ENCODE results near the gene DCAF15. TPM values are rescaled to one million over a fixed set of nuclear protein-coding genes. Genes with fewer than 3 reads are reported as not detected.

The DCAF15 gene
- total RNA-seq, 1 donor from 2014 or later: 21.0 TPM

DNA sequence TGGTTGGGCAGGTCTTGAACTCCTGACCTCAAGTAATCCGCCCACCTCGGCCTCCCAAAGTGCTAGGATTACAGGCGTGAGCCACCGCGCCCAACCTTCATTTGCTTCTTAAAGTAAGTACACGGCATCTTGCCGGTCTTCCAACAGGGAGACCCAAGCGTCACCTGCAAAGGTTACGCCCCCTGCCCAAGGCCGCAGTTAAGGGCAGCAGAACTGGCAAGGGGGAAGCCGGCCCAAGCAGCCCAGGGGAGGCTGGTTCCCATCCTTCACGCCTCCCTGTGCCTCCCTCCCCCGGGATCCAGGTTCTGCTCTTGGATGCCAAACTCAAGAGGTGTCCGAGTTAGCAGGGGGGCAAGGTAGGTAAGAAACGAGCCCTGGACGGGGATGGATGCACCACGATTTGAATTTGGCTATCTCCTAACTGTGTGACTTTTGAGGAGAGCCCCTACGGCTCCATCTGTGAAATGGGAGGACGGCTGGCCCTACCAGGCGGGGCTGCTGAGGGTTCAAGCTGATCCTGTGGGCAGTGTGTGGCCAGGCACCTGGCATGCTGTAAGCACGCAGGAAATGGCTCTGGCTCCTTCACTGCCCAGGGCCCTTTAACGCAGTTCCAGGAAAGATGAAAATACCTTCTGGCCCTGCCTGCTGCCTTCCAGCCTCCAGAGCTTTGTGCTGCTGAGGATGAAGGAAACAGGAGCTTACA is 44.8 kb downstream of the DCAF15 start:
- Mint-ChIP-seq H3K4me1 (ENCODE audit: low read depth) (no peaks in the 10 kb centered on the region), H3K27ac (ENCODE audit: unreplicated experiment) (no peak overlapping the region), H3K4me3 (ENCODE audit: unreplicated experiment) (no peak overlapping the region), H3K27me3 (ENCODE audit: low read depth) (no peaks in the 10 kb centered on the region), H3K36me3 (ENCODE audit: low read depth) (peaks cover 2% of the 10 kb centered on the region), H3K9me3 (ENCODE audit: low read depth) (no peaks in the 10 kb centered on the region)
- DNase-seq (ENCODE audit: low spot score): no peak
- TF ChIP-seq, protein P1, sequence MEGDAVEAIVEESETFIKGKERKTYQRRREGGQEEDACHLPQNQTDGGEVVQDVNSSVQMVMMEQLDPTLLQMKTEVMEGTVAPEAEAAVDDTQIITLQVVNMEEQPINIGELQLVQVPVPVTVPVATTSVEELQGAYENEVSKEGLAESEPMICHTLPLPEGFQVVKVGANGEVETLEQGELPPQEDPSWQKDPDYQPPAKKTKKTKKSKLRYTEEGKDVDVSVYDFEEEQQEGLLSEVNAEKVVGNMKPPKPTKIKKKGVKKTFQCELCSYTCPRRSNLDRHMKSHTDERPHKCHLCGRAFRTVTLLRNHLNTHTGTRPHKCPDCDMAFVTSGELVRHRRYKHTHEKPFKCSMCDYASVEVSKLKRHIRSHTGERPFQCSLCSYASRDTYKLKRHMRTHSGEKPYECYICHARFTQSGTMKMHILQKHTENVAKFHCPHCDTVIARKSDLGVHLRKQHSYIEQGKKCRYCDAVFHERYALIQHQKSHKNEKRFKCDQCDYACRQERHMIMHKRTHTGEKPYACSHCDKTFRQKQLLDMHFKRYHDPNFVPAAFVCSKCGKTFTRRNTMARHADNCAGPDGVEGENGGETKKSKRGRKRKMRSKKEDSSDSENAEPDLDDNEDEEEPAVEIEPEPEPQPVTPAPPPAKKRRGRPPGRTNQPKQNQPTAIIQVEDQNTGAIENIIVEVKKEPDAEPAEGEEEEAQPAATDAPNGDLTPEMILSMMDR (IDR thresholded peaks at IDR 0.05): no peak

DNA sequence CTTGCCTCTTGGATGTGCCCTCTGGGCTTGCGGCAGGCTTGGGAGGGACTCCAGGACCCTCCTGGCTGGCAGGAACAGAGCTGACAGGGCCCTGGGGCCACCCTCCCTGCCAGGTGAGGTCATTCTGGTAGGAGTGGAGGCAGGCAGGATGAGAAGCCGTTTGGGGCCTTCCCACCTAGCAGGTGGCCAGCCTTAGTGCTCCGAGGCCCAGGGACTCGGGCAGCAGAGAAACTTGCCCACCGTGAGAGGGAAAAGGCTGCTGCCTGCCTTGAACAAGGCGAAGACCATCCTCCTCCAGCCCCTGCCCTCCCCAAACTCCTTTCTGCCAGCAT is 45.3 kb downstream of the DCAF15 start:
- DNase-seq (ENCODE audit: low spot score): no peak
- no peak overlapping the region for H3K27ac Mint-ChIP-seq (ENCODE audit: unreplicated experiment)
- H3K4me3 Mint-ChIP-seq (ENCODE audit: unreplicated experiment): no peak overlapping the region
- no peaks in the 10 kb centered on the region for H3K27me3 Mint-ChIP-seq (ENCODE audit: low read depth)
- TF ChIP-seq, protein P1 (IDR thresholded peaks at IDR 0.05): no peak
- no peaks in the 10 kb centered on the region for H3K4me1 Mint-ChIP-seq (ENCODE audit: low read depth)
- H3K9me3 Mint-ChIP-seq (ENCODE audit: low read depth): no peaks in the 10 kb centered on the region
- H3K36me3 Mint-ChIP-seq (ENCODE audit: low read depth): peaks cover 2% of the 10 kb centered on the region

DNA sequence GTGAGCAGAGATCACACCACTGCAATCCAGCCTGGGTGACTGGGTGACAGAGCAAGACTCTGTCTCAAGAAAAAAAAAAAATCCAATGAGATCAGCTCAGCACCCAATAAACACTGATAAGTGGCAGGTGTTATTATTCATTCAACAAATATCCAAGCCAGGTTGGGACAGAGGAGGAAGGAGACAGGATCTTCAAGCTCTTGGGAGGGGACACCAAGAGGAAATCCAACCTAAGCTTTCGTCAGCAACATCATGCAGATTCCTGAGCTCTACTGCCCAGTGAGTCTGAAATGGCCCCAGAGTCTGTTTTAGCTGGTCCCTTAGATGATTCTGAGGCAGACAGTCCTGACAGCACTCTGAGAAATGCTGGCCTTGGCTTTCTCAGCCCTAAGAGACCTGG is 46.1 kb downstream of the DCAF15 start:
- H3K4me1 Mint-ChIP-seq (ENCODE audit: low read depth): peaks cover 7% of the 10 kb centered on the region
- TF ChIP-seq, protein P1 (IDR thresholded peaks at IDR 0.05): no peak
- H3K9me3 Mint-ChIP-seq (ENCODE audit: low read depth): no peaks in the 10 kb centered on the region
- H3K27ac Mint-ChIP-seq (ENCODE audit: unreplicated experiment): no peak overlapping the region
- H3K4me3 Mint-ChIP-seq (ENCODE audit: unreplicated experiment): no peak overlapping the region
- DNase-seq (ENCODE audit: low spot score): no peak
- peaks cover 2% of the 10 kb centered on the region for H3K36me3 Mint-ChIP-seq (ENCODE audit: low read depth)
- no peaks in the 10 kb centered on the region for H3K27me3 Mint-ChIP-seq (ENCODE audit: low read depth)

DNA sequence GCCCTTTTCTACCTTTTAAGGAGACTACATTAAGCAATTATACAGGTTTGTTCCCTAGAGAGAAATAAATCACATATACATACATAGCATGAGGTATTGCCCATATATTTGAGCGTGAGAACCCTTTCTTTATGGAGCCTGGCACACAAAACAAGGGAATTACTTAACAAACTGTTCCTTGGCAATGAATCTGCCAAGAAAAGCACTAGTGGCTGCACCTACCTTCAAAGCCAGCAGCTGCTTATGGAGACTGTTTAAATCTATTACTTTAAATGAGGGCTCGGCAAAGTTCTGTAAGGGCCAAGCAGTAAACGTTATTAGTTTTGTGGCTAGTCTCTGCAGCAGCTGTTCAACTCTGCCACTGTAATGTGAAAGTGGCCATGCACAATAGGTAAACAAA is 46.8 kb downstream of the DCAF15 start:
- no peaks in the 10 kb centered on the region for H3K27me3 Mint-ChIP-seq (ENCODE audit: low read depth)
- H3K4me3 Mint-ChIP-seq (ENCODE audit: unreplicated experiment): no peak overlapping the region

DNA sequence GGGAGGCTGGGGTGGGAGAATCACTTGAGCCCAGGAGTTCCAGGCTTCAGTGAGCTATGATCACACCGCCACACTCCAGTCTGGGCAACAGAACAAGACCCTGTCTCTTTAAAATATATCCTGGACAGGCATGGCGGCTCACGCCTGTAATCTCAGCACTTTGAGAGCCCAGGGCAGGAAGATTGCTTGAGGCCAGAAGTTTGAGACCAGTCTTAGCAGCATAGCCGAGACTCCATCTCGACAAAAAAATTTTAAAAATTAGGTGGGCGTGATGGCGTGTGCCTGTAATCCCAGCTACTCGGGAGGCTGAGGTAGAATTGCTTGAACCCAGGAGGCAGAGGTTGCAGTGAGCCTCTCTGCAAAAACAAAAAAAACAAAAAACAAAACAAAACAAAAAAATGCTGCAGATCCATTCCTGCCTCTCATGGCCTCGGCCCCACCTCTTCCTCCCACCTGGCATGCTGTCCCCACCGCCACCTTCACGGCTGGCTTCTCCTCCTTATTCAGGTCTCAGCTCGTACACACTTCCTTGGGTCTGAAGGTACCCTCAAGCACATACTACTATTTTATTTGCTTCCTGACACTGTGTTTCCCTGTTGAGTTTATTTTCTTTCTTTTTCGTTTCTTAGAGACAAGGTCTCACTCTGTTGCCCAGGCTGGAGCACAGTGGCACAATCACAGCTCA is 48.5 kb downstream of the DCAF15 start:
- H3K27ac Mint-ChIP-seq (ENCODE audit: unreplicated experiment): no peak overlapping the region
- peaks cover 2% of the 10 kb centered on the region for H3K36me3 Mint-ChIP-seq (ENCODE audit: low read depth)
- H3K27me3 Mint-ChIP-seq (ENCODE audit: low read depth): no peaks in the 10 kb centered on the region
- no peak overlapping the region for H3K4me3 Mint-ChIP-seq (ENCODE audit: unreplicated experiment)
- DNase-seq (ENCODE audit: low spot score): no peak
- H3K9me3 Mint-ChIP-seq (ENCODE audit: low read depth): no peaks in the 10 kb centered on the region
- TF ChIP-seq, protein P1 (IDR thresholded peaks at IDR 0.05): no peak
- peaks cover 19% of the 10 kb centered on the region for H3K4me1 Mint-ChIP-seq (ENCODE audit: low read depth)

More for the DNA sequence above, 46.8 kb downstream of the DCAF15 start:
- TF ChIP-seq, protein P1 (IDR thresholded peaks at IDR 0.05): no peak
- DNase-seq (ENCODE audit: low spot score): no peak
- no peaks in the 10 kb centered on the region for H3K9me3 Mint-ChIP-seq (ENCODE audit: low read depth)
- H3K27ac Mint-ChIP-seq (ENCODE audit: unreplicated experiment): no peak overlapping the region
- H3K36me3 Mint-ChIP-seq (ENCODE audit: low read depth): peaks cover 2% of the 10 kb centered on the region
- peaks cover 8% of the 10 kb centered on the region for H3K4me1 Mint-ChIP-seq (ENCODE audit: low read depth)
